Stimulated activated CD4-positive, alpha-beta T cell treated with anti-CD3 and anti-CD28 coated beads, Interleukin-2, amount 100 ng/mL, for 24 hours (primary cell): ENCODE results near the gene PCBP3.
"Not testable (repeated sequence)": the region's sequence is repeated elsewhere in the genome, so short reads cannot be mapped to it uniquely, and the experiment has no call there.

Experiments used
- DNase-seq, 2 donors: peaks; one replicate each; pipeline ENCODE4 v3.0.0-alpha.2; 2020

The PCBP3 gene

DNA sequence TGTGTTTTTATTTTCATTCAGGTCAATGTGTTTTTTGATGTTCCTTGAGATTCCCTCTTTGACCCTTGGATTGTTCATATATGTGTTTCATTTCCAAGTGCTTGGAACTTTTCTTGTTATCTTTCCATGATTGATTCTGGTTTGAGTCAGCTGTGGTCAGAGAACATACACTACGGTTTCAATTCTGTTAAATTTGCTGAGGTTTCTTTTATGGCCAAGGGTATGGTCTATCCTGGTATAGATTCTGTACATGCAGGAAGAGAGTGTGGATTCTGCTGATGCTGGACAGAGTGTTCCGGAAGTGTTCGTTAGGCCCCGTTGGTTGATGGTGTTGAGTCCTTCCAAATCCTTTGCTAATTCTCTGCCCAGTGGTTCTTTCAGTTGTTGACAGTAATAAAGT is 239.6 kb downstream of the PCBP3 start:
- no peak for DNase-seq

DNA sequence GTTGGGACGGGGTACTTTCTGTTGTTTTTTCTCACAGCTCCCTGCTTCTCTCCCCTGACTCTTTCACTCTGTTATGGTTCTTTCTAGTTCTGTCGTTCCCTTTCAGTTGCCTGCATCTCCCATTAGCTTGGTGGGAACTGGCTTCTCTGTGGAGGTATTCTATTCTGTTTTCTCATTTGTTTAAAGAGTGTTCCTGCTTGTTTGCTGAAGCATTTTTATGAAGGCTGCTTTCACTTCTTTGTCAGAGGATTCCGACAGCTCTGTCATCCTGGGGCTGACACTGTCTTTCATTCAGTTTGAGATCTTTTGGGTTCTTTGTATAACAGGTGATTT is 242.0 kb downstream of the PCBP3 start:
- no peak for DNase-seq

DNA sequence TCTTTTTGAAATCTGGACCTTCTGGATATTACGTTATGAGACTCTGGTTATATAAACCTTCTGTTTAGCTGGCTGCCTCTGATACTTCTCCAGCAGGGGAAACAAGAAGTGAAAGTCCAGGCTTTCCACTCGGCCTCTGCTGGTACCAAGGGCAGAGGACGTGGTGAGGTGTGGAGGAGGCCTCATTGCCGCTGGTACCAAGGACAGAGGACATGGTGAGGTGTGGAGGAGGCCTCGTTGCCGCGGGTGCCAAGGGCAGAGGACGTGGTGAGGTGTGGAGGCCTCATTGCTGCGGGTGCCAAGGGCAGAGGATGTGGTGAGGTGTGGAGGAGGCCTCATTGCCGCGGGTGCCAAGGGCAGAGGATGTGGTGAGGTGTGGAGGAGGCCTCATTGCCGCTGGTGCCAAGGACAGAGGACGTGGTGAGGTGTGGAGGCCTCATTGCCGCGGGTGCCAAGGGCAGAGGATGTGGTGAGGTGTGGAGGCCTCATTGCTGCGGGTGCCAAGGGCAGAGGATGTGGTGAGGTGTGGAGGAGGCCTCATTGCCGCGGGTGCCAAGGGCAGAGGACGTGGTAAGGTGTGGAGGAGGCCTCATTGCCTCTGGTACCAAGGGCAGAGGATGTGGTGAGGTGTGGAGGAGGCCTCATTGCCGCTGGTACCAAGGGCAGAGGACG is 242.5 kb downstream of the PCBP3 start:
- peak in 1 of 2 donors; percentile 52 for DNase-seq

DNA sequence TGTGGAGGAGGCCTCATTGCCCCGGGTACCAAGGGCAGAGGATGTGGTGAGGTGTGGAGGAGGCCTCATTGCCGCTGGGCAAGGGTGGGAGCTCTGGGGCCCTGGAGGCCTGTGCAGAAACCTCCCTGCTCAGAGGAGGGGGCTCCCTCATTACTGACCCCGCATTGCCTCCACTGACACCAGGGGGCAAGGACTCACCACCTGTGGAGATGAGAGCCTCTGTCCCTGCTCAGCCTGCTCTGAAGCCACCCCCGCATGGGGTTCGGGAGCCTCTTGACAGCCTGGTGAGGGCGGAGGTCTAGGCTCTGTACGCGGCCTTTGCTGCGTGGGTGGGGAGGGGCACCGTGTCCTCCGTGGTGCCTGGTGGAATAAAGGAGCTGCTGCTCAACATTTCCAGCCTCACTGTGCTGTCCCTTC is 243.1 kb downstream of the PCBP3 start:
- peak; percentile 29 to 30 for DNase-seq

DNA sequence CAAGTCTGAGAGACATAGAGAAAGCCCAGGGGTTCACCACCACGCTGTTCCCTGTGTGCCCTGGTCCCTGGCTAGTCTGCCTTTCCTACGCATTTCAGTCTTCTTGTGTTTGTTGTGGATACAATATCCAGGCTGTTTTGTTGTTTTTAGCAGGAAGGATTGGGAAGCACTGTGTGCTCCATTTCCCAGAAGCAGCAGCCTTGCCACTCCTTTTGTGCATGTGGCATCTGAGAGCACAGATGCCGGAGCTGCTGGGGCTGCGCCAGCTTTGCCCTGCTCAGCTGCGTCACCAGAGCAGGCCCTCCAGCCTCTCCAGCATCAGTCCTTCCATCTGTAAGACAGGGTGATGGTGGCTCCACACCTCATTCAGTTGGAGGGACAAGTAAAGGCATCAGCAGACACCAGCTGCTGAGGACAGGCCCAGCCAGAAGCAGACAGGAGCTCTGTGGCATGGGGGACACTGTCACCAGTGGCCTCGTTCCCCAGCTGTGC is 243.6 kb downstream of the PCBP3 start:
- DNase-seq = no peak

DNA sequence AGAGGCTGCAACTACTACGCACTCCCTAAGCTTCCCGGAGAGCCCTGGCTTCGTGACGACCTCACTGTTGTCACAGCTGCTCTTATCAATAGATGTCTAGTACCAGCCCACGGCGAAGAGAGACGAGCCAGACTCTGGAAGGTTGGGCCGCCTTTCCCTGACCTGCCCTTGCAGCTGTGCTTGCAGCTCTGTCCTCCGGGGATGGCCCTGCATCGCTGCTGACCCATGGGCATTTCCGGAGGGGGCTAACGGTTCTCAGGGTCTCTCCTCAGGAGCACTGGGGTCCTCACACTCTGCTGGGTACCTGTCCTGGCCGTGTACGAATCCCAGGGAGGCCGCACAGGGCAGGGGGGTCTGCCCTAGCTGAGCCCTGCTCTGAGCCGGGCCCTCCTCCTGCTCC is 244.3 kb downstream of the PCBP3 start:
- DNase-seq = no peak

DNA sequence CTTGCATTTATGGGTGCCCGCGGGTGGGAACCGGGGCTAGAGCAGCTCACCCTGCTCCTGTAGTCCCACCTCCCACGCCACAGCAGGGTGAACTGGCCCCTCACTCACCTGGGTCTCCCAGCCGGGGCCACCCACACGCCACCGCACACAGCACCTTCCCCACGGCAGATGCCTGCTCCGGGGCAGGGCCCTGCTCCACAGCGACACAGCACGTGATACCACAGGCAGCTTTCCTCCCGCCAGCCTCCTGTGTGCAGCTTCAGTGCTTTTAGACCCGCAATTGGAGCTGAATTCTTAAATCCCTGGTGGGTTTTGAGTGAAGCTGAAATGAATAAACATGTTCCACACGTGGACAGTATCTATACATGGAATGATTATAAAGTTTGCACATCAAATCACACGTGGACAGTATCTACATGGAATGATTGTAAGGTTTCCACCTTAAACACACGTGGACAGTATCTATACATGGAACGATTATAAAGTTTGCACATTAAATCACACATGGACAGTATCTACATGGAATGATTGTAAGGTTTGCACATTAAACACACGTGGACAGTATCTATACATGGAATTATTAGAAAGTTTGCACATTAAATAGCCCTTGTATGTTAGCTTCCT is 245.0 kb downstream of the PCBP3 start:
- DNase-seq = peak in 1 of 2 donors; percentile 16

DNA sequence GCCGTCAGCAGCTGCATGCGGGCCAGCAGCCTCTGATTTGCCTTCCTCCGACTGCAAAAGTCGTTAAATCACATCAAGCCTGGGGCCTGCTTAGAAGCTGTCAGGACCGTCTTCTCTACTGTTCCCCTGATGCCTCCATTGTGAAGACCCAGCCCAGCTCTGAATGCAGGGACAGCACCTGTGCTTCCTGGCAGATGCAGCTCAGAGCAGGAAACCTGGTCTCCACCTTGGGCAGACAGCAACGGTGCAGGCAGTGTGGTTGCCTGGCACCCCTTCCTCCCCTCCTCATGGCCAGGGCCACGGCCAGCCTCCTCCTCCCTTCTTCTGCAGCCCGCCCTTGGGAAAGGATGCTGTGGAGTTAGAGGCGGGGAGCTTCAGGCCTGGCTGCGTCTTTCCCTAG is 245.7 kb downstream of the PCBP3 start:
- DNase-seq = no peak

DNA sequence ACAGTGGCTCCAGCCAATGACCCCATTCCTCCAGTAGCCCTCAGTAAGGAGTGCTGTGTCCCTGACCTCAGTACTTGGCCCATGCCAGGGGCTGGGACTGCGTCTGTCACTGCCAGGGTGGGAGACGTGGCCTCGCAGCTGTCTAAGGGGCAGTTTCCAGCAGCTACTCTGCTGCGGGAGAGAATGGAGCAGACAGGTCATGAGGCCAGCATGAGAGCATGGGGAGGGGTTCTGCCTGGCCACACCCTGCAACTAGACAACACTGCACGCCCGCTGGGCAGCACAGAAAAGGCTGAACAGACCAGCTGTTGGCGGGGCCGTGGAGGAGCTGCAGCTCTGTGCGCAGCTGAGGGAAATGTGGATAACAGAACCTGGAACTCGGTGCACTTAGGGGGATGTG is 246.4 kb downstream of the PCBP3 start:
- DNase-seq = no peak

DNA sequence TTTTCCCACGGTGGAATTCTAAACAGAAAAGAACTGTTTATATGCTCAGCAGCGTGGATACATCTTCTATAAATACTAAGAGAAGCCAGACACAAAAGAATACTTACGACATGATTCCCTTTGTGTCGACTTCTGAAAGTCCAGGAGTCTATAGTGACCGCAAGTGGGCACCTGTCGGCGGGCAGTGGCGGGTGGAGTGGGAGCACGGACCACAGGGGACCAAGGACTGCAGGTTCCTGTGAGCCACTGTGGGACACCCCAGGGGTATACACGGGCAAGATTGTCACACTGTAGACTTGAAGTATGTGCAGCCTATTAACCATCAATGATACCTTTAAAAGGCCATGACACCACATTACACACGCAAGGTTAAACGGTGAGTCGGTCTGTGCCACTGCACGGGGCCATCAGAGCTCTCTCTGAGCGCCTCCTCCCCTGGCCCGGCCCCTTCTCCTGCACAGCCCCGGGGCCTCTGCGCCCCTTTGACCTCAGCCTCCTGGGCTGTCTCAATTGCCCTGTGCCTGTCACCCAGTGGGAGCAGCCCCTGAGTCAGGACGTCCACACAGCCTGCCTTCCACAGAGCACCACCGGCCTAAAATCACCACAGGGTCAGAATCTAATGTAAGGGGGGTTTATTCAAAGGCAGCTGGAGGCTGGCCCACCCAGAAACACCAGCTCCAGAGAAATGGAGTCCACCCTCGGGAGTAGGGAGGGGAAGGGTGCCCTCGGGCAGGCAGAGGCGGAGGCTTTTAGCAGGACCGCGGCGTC is 248.0 kb downstream of the PCBP3 start:
- no peak for DNase-seq

DNA sequence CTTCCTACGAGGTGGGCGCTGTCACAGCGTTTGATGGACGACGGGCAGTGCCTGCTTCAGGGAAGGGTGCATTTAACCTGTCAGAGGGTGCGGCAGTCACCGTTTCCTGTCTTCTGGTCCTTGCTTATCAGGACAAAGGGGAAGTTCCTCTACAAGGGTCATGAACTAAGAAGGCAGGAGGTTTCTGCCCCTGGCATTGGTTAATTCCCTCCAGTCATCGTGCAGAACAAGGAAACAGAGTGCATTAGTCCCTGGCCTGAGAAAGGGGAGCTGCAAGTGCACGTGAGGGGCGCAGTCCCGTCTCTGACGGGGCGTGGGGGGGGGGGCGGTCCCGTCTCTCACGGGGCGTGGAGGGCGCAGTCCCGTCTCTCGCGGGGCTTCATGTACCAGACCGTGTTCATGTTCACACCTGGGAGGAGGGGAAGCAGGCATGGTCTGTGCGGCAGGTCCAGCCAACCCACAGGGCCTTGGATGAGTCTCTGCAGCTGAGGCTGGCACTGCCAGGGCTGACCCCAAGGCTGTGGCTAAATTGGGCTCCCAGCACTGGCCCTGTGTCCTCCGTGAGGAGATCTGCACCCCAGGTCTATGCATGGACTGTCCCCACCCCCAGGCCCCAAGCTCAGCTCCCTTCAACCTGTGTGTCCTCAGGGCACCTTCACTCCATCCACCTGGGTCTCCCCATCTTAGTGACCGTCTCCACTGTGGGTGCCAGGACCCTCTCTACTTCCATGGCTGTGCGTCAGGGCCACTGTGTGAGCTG is 248.8 kb downstream of the PCBP3 start:
- peak in 1 of 2 donors; percentile 35 for DNase-seq

DNA sequence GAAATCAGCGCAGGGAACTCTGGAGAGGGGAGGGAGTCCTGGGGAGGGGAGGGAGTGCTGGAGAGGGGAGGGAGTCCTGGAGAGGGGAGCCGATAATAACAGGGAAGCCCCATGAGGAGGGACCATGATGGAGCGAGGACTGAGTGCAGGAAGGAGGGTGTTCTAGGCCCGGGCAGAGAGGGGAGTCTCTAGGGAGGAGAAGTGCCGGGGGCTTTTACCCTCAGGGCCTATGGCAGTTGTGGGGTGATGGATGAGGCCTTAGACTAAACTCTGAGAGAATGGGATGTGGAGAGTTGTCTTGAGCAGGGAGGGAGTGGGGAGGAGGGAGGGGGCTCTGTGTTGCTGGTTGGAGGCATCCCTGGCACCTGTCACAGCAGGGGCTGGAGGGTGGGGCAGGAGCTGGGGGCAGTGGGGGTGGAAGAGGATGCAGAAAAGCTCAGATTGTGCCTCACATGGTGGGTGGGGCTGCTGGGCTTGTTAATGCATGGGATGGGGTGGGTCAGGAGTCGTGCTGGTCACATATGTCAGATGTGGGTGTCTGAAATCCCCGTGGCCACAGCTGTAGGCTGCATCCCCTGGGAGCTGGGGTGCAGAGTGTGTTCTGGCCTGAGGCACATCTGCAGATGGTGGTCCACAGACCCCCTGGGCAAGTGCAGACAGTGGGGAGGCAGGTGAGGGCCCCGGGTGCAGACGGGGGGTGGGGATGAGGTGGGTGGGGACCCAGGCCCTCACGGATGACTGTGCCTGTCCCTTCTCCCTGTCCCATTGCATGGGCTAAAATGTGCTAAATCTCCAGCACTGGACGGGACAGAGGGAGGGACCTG is 249.6 kb downstream of the PCBP3 start:
- DNase-seq = no peak

DNA sequence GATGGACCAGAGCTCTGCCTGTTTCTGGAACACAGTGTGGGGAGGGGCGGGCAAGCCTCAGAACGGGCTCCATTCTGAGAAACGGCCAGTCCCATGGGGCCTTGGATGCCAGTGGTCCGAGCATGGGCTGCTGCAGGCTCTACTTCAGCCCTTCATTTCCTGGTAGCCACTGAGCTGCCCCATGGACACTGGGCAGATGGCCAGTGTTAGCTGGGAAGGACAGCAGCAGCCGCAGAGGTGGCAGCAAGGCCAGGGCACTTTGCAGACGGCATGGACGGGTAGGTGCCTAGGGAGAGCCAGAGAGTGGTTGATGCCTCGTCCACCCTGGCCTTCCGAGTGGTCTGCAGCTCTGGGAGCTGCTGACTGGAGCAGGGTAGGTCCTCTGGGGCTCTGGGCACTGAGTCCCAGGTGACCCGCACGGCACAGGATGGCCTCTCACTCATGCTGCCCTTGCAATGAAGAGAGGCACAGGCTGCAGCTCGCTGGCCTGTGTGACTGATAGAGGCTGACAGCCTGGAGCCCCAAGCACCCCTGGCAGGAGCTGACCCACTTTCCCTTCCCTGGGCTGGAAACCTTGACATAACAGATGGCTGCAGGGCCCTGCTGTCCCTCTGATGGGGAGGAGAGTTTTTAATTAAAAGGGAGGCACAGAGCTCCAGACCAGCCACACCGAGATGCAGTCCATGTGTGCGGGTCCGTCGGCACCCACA is 250.4 kb downstream of the PCBP3 start:
- no peak for DNase-seq

DNA sequence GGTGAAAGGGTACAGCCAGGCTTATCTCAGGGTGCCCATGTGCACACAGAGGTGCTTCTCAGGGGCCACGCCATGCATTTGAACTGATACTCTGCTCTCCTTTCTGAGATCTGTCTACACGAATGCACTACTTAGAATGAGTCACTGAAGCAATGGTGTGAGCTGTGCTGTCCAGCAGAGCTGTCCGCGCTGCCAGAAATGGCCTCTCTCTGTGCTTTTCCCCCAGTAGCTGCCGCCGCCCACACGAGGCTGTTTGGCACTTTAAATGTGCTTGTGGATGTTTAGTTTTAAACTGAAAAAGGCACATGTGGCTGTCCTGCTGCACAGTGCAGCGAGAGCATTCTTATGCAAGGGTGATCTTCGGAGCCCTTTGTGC is 250.9 kb downstream of the PCBP3 start:
- no peak for DNase-seq

DNA sequence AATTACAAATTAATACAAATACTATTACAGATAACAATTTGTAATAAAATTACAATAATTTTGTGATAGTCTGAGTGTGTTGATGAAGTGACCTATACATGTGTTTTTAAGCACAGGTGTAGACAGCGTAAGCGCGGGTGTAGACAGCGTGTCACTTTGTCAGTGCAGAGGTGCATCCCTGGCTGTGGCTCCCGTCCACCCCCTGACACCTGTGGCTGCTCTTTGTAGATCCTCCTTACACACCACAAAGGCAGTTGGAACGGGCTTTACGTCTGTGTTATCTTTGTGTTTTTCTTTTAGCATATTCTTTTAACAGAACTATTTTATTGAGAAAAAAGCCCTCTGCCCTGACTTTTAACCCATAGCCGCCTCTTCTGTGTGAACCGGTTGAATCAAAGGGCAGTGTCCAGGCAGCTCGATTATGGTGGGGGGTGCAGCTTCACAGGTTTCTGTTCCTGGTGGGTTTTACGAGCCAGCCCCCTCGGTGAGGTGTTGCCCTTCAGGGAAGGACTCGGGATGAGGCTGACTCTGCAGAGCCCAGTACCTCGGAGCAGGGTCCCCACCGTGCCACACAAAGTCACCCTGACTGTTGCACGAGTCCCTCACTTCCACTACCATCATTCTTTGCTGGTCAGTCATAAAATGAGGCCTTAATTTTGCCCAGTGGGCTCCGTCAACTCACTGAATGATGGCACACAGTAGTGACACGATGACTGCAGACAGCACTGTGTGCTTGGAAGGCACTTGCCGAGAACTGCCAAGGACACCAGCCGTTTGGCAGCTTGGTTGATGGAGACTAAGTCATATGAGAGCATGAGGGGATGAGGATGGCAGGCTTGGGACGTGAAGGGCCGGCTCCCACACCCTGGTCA is 251.6 kb downstream of the PCBP3 start:
- DNase-seq = no peak

DNA sequence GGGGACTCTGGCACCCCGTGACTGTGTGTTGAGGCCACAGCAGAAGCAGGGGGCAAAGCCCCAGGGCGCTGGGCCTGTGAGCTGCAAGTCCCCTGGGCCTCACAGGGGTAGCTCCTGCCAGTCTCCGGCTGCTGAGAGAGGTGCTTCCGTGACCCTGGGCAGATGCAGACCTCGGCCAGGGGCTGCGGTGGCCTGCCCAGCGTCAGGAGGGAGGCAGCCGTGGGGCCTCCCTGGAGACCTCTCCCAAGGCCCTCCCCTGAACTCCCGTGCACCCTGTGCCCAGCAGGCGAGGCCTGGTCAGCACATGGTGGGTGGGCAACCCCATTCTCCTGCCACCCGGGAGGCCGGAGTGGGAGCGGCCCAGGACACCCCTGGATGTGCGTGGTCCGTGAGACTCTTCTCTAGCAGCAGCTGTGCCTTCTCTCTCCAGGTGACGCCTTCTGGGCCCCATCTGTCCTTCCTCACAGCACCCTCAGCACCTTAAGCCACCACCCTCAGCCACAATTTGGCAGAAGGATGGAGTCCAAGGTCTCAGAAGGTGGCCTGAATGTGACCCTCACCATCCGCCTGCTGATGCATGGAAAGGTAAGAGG is 252.3 kb downstream of the PCBP3 start:
- no peak for DNase-seq

DNA sequence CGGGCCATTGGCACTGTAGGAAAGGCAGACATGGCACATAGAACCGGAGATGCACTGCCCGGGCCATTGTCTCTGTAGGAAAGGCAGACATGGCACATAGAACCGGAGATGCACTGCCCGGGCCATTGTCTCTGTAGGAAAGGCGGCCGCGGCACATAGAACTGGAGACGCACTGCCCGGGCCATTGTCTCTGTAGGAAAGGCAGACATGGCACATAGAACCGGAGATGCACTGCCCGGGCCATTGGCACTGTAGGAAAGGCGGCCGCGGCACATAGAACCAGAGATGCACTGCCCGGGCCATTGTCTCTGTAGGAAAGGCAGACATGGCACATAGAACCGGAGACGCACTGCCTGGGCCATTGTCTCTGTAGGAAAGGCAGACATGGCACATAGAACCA is 252.9 kb downstream of the PCBP3 start:
- DNase-seq = not testable (repeated sequence)

DNA sequence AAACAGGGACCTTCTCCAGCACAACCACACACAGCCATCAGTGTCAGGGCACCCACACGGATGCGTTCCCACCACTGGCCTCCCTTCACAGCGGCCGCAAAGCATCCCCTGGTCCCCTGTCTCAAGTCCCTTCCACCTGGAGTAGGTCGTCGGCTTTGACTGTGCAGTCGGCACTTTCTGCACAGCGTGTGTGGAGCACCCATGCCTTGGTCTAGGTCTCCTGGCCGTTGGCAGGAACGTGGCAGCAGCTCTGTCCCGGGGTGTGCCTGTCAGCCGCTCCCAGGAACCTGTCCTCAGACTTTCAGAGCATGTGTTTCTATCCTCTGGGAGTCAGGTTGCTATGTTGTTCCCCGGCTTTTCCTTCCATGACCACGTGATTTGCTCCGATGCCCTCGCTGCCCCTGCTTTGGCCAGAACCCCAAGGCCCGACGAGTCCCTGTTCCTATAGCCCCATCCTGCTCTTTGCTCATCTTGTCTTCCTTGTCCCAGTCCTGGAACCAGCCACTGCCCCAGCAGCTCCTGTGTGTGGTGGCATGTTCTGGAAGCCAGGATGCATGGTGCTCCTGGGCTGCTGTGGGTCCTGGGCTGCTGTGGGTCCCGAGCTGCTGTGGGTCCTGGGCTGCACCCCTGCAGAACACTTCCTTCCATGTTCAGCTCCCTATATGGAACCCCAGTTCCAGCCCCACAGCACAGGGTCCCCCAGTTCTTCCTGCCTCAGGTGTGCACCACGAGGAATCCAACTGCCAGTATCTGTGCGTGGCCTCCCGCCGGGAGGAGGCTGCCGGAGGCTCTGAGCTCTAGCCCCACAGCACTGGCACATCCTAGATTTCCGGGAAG is 253.9 kb downstream of the PCBP3 start:
- no peak for DNase-seq

DNA sequence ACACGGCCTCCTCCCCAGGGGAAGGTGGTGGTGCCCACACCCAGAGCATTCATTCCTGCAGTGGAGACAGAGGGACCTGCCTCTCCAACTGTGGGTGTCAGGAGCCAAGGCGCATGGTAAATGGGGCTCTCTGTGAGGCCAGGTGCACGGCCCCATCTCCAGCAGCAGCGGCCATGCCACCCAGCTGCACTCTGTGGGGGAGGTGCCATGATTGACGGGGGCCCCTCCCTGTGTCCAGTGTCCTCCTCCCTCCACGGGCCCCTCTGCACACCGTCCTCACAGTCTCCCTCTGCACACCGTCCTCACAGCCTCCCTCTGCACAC is 254.5 kb downstream of the PCBP3 start:
- no peak for DNase-seq

DNA sequence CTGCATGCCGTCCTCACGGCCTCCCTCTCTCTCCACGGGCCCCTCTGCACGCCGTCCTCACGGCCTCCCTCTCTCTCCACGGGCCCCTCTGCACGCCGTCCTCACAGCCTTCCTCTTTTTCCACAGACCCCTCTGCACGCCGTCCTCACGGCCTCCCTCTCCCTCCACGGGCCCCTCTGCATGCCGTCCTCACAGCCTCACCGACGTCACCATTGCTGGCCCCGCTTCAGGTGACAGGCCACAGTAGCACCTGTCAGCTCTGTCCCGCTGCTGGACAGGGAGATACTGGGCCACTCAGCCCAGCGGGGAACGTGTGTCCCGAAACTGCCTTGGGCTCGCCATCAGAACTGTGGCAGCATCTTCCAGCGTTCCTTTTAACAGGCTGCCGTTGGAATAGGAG is 255.3 kb downstream of the PCBP3 start:
- no peak for DNase-seq
